Right lobe of liver (tissue), 4 donors: ENCODE measurements around the gene FRS2.
"Not testable (repeated sequence)": the region's sequence is repeated elsewhere in the genome, so short reads cannot be mapped to it uniquely, and the experiment has no call there.

Source experiments
- POLR2A ChIP-seq: fragments of 450-650 bp; IDR thresholded peaks from one replicate; pipeline ENCODE4 v1.6.1; 2017; ENCODE audit warnings: antibody characterized with exemption, mild to moderate bottlenecking
- TF ChIP-seq, protein P1 (sequence below), 4 donors: fragments of 200-600 bp in 3 of 4; fragments of 450-650 bp in 1 of 4; IDR thresholded peaks; one replicate each; pipeline versions ENCODE4 v1.5.1 to v1.8.0; 2016 to 2022; ENCODE audit warnings: antibody characterized with exemption in 4 of 4, mild to moderate bottlenecking in 2 of 4
- donor health status: DM: no; HTN: no; CAD: no.
- donor health status: DM: no; HTN: no; CAD: no.
- donor health status: DM: no; HTN: yes; CAD: no.

DNA sequence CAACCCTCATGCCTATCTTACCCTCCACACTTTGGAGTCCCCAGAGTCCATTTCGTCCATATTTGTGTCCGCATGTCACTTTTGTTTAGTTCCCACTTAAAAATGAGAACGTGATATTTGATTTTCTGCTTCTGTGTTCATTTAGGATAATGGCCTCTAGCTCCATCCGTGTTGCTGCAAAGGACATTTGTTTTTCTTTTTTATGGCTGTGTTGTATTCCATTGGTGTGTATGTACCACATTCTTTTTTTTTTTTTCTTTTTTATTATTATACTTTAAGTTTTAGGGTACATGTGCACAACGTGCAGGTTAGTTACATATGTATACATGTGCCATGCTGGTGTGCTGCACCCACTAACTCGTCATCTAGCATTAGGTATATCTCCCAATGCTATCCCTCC is 133.4 kb downstream of the FRS2 start:
- TF ChIP-seq, protein P1, sequence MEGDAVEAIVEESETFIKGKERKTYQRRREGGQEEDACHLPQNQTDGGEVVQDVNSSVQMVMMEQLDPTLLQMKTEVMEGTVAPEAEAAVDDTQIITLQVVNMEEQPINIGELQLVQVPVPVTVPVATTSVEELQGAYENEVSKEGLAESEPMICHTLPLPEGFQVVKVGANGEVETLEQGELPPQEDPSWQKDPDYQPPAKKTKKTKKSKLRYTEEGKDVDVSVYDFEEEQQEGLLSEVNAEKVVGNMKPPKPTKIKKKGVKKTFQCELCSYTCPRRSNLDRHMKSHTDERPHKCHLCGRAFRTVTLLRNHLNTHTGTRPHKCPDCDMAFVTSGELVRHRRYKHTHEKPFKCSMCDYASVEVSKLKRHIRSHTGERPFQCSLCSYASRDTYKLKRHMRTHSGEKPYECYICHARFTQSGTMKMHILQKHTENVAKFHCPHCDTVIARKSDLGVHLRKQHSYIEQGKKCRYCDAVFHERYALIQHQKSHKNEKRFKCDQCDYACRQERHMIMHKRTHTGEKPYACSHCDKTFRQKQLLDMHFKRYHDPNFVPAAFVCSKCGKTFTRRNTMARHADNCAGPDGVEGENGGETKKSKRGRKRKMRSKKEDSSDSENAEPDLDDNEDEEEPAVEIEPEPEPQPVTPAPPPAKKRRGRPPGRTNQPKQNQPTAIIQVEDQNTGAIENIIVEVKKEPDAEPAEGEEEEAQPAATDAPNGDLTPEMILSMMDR (IDR thresholded peaks at IDR 0.05) = not testable (repeated sequence)
- TF ChIP-seq POLR2A = not testable (repeated sequence)
